Trophoblast cell (in vitro differentiated cells and primary cell): ENCODE measurements around the gene FIP1L1.

Source experiments
- DNase-seq, 2 donors: peaks; one replicate each; pipeline ENCODE4 v3.0.0-alpha.2; 2016
- H2AFZ ChIP-seq: 2 replicates; pipeline ENCODE4 v1.6.1; 2013; ENCODE audit warnings: low read length, moderate library complexity, mild to moderate bottlenecking; ENCODE audit not compliant: insufficient read depth, poor library complexity
- H2AK5ac ChIP-seq: 2 replicates; pipeline ENCODE4 v1.6.1; 2013; ENCODE audit warnings: mild to moderate bottlenecking, low read length
- H2BK120ac ChIP-seq: 2 replicates; pipeline ENCODE4 v1.6.1; 2013; ENCODE audit warnings: low read length, mild to moderate bottlenecking, moderate library complexity; ENCODE audit not compliant: insufficient read depth, poor library complexity
- H2BK12ac ChIP-seq: 2 replicates; pipeline ENCODE4 v1.6.1; 2013; ENCODE audit warnings: mild to moderate bottlenecking, low read length, moderate library complexity
- H2BK5ac ChIP-seq: 2 replicates; pipeline ENCODE4 v1.6.1; 2013; ENCODE audit warnings: low read length, low read depth, moderate library complexity, mild to moderate bottlenecking; ENCODE audit not compliant: poor library complexity
- H3K14ac ChIP-seq: 2 replicates; pipeline ENCODE4 v1.6.1; 2013; ENCODE audit warnings: mild to moderate bottlenecking, low read length
- H3K18ac ChIP-seq: 2 replicates; pipeline ENCODE4 v1.6.1; 2013; ENCODE audit warnings: mild to moderate bottlenecking, low read length
- H3K23ac ChIP-seq: 2 replicates; pipeline ENCODE4 v1.6.1; 2013; ENCODE audit warnings: low read length
- H3K27ac ChIP-seq: 2 replicates; pipeline ENCODE4 v1.5.1; 2013; ENCODE audit warnings: low read depth, mild to moderate bottlenecking, inconsistent platforms, low read length, moderate library complexity
- H3K27me3 ChIP-seq: 2 replicates; pipeline ENCODE4 v1.6.1; 2013; ENCODE audit warnings: inconsistent platforms, mild to moderate bottlenecking, low read length, moderate library complexity; ENCODE audit not compliant: insufficient read depth
- H3K36me3 ChIP-seq, 2 experiments: 1 replicate in 1 of 2; 2 replicates in 1 of 2; pipeline ENCODE4 v1.6.1; 2013; ENCODE audit warnings: low read length in 2 of 2, mild to moderate bottlenecking in 2 of 2, moderate library complexity in 1 of 2; ENCODE audit not compliant: insufficient read depth in 2 of 2, control insufficient read depth in 1 of 2
- H3K4ac ChIP-seq: 2 replicates; pipeline ENCODE4 v1.6.1; 2013; ENCODE audit warnings: low read depth, mild to moderate bottlenecking, low read length, moderate library complexity
- H3K4me1 ChIP-seq, 2 experiments: 1 replicate in 1 of 2; 2 replicates in 1 of 2; pipeline ENCODE4 v1.6.1; 2013; ENCODE audit warnings: low read length in 2 of 2, mild to moderate bottlenecking in 2 of 2, moderate library complexity in 1 of 2; ENCODE audit not compliant: insufficient read depth in 2 of 2, control insufficient read depth in 1 of 2
- H3K4me2 ChIP-seq: 2 replicates; pipeline ENCODE4 v1.6.1; 2013; ENCODE audit warnings: inconsistent platforms, mild to moderate bottlenecking, low read length, moderate library complexity
- H3K4me3 ChIP-seq: 2 replicates; pipeline ENCODE4 v1.5.1; 2013; ENCODE audit warnings: mild to moderate bottlenecking, low read depth, low read length, inconsistent platforms
- H3K79me1 ChIP-seq: one replicate; pipeline ENCODE4 v1.6.1; 2013; ENCODE audit warnings: low read length
- H3K79me2 ChIP-seq: 2 replicates; pipeline ENCODE4 v1.6.1; 2013; ENCODE audit warnings: low read length, mild to moderate bottlenecking; ENCODE audit not compliant: control insufficient read depth, insufficient read depth, poor library complexity
- H3K9ac ChIP-seq: 2 replicates; pipeline ENCODE4 v1.6.1; 2013; ENCODE audit warnings: mild to moderate bottlenecking, low read length
- H3K9me3 ChIP-seq: 2 replicates; pipeline ENCODE4 v1.6.1; 2013; ENCODE audit warnings: low read depth, mild to moderate bottlenecking, control low read depth, inconsistent platforms, low read length; ENCODE audit not compliant: insufficient read depth
- H4K12ac ChIP-seq: 2 replicates; pipeline ENCODE4 v1.6.1; 2013; ENCODE audit warnings: low read depth, mild to moderate bottlenecking, low read length, moderate library complexity
- H4K8ac ChIP-seq: 2 replicates; pipeline ENCODE4 v1.6.1; 2013; ENCODE audit warnings: low read depth, mild to moderate bottlenecking, low read length, moderate library complexity
- H4K91ac ChIP-seq: one replicate; pipeline ENCODE4 v1.6.1; 2013; ENCODE audit warnings: low read depth, mild to moderate bottlenecking, low read length, moderate library complexity
- WGBS: extraction: QIAGEN DNeasy Blood & Tissue Kit; methylation state at CpG from one replicate; pipeline ENCODE4 v1.1.7; 2013; ENCODE audit warnings: missing lambda C conversion rate; ENCODE audit not compliant: insufficient read length, insufficient coverage; ENCODE audit errors: extremely low coverage; 5-methylcytosine and 5-hydroxymethylcytosine counted together

Gene FIP1L1

GRCh38 chr4:53365121-53365485 lies 12.3 kb upstream of the FIP1L1 start:
- Histone ChIP-seq H3K79me2 (no peaks in the 10 kb centered on the region), H3K4me1 (peaks cover 0 to 2% of the 10 kb centered on the region in 2 experiments), H3K27ac (no peak overlapping the region), H3K9ac (peak overlapping the region; percentile 55), H2BK12ac (no peak overlapping the region), H3K4me2 (peak overlapping the region; percentile 89), H4K12ac (peak overlapping the region; percentile 11), H3K27me3 (no peaks in the 10 kb centered on the region), H3K23ac (no peak overlapping the region), H3K18ac (no peak overlapping the region), H3K79me1 (no peaks in the 10 kb centered on the region), H3K14ac (no peak overlapping the region), H3K4me3 (peak overlapping the region; percentile 85), H3K36me3 (no peaks in the 10 kb centered on the region), H4K91ac (no peak overlapping the region), H2AK5ac (no peak overlapping the region), H3K9me3 (no peaks in the 10 kb centered on the region), H3K4ac (no peak overlapping the region), H4K8ac (peak overlapping the region; percentile 55), H2BK120ac (no peak overlapping the region), H2BK5ac (no peak overlapping the region), H2AFZ (peak overlapping the region; percentile 82)
- no CpG with 5 or more reads among the region's 8 CpGs for WGBS
- DNase-seq: no peak

GRCh38 chr4:53365486-53366300 lies 11.7 kb upstream of the FIP1L1 start, which contains the start of gene SCFD2:
Gene SCFD2, minus strand, starts transcription at chr4:53366061.
- H4K12ac ChIP-seq: peak within 1 kb of the TSS; percentile 76
- no peaks in the 10 kb centered on the region for H3K79me1 ChIP-seq

GRCh38 chr4:53366301-53366716 lies 11.1 kb upstream of the FIP1L1 start:
- Histone ChIP-seq H3K27ac (no peak overlapping the region), H2BK120ac (no peak overlapping the region), H3K36me3 (no peaks in the 10 kb centered on the region), H4K91ac (no peak overlapping the region), H3K9ac (no peak overlapping the region), H3K4me1 (peaks cover 0 to 2% of the 10 kb centered on the region in 2 experiments), H3K23ac (no peak overlapping the region), H4K8ac (peak overlapping the region; percentile 76), H3K4me2 (peak overlapping the region; percentile 89), H3K79me2 (no peaks in the 10 kb centered on the region), H3K79me1 (no peaks in the 10 kb centered on the region), H2AFZ (no peak overlapping the region), H3K27me3 (no peaks in the 10 kb centered on the region), H3K9me3 (no peaks in the 10 kb centered on the region), H2BK5ac (no peak overlapping the region), H3K18ac (no peak overlapping the region), H3K4me3 (no peak overlapping the region), H2BK12ac (no peak overlapping the region), H3K14ac (no peak overlapping the region), H2AK5ac (no peak overlapping the region), H3K4ac (no peak overlapping the region), H4K12ac (peak overlapping the region; percentile 76)
- 100% methylated on average over 1 of the region's 8 CpGs for WGBS
- DNase-seq: no peak

More at GRCh38 chr4:53365486-53366300, 11.7 kb upstream of the FIP1L1 start, which contains the start of gene SCFD2:
- H2AFZ ChIP-seq: peak within 1 kb of the TSS; percentile 82
- H3K9me3 ChIP-seq: no peaks in the 10 kb centered on the region
- no peak within 1 kb of the TSS for H3K4ac ChIP-seq
- H2BK12ac ChIP-seq: no peak within 1 kb of the TSS
- H3K36me3 ChIP-seq: no peaks in the 10 kb centered on the region
- no peak within 1 kb of the TSS for H3K18ac ChIP-seq
- no peaks in the 10 kb centered on the region for H3K79me2 ChIP-seq
- no peak within 1 kb of the TSS for H2AK5ac ChIP-seq
- H2BK120ac ChIP-seq: no peak within 1 kb of the TSS
- H4K91ac ChIP-seq: peak within 1 kb of the TSS; percentile 21
- H3K27ac ChIP-seq: no peak within 1 kb of the TSS
- WGBS: no CpG with 5 or more reads among the region's 51 CpGs
- DNase-seq: peak; percentile 98 to 99
- no peaks in the 10 kb centered on the region for H3K27me3 ChIP-seq
- no peak within 1 kb of the TSS for H3K14ac ChIP-seq
- H3K4me1 ChIP-seq: peaks cover 0 to 2% of the 10 kb centered on the region in 2 experiments
- H3K4me2 ChIP-seq: peak within 1 kb of the TSS; percentile 89
- peak within 1 kb of the TSS; percentile 85 for H3K4me3 ChIP-seq
- peak within 1 kb of the TSS; percentile 55 for H3K9ac ChIP-seq
- no peak within 1 kb of the TSS for H3K23ac ChIP-seq
- no peak within 1 kb of the TSS for H2BK5ac ChIP-seq
- peak within 1 kb of the TSS; percentile 76 for H4K8ac ChIP-seq

- Histone ChIP-seq H2BK5ac (no peak overlapping the region), H2BK12ac (no peak overlapping the region), H2BK120ac (no peak overlapping the region), H3K14ac (no peak overlapping the region), H4K12ac (no peak overlapping the region), H3K79me1 (no peaks in the 10 kb centered on the region), H3K4me2 (no peak overlapping the region), H3K36me3 (no peaks in the 10 kb centered on the region), H3K18ac (no peak overlapping the region), H2AK5ac (no peak overlapping the region), H3K4me3 (no peak overlapping the region), H3K4me1 (peaks cover 0 to 2% of the 10 kb centered on the region in 2 experiments), H4K8ac (no peak overlapping the region), H3K79me2 (no peaks in the 10 kb centered on the region), H3K9me3 (no peaks in the 10 kb centered on the region), H3K23ac (no peak overlapping the region), H3K4ac (no peak overlapping the region), H3K27me3 (no peaks in the 10 kb centered on the region), H3K9ac (no peak overlapping the region), H2AFZ (no peak overlapping the region), H4K91ac (no peak overlapping the region), H3K27ac (no peak overlapping the region)
- no CpG with 5 or more reads among the region's 2 CpGs for WGBS
- DNase-seq: no peak
Measured at GRCh38 chr4:53367721-53368120, 9.7 kb upstream of the FIP1L1 start.
